GM19099 (cell line): Measurements from ENCODE around the gene SYT6.

Experiments used
- POLR2A ChIP-seq: IDR thresholded peaks from 3 replicates; pipeline ENCODE4 v1.6.1; 2011; ENCODE audit warnings: low read depth; ENCODE audit not compliant: insufficient read length; ENCODE audit errors: extremely low read depth

Gene SYT6

GRCh38 chr1:114040273-114041015, 113.2 kb downstream of the SYT6 start:
- no peak for TF ChIP-seq POLR2A
